Left renal pelvis (tissue), 4 donors: ENCODE results near the gene SUPT3H. TPM values are rescaled to one million over a fixed set of nuclear protein-coding genes. Genes with fewer than 3 reads are reported as not detected.
"Not testable (repeated sequence)": the region's sequence is repeated elsewhere in the genome, so short reads cannot be mapped to it uniquely, and the experiment has no call there.

ENCODE experiments used
- DNase-seq, 4 donors: peaks; one replicate each; pipeline ENCODE4 v3.0.0-alpha.2; 2013; ENCODE audit warnings: low read depth in 4 of 4, low spot score in 3 of 4
- polyA plus RNA-seq, 4 donors: library from polyadenylated mRNA; unstranded; fragments of 120-200 nt; gene quantifications; one replicate each; pipeline ENCODE4 v1.2.1, GENCODE V29; 2013; ENCODE audit not compliant: insufficient read length in 4 of 4

Gene SUPT3H
- polyA plus RNA-seq, 4 donors = 18.9 to 22.5 (median 20.4) TPM

- DNase-seq = no peak
These were observed 452.5 kb downstream of the SUPT3H start for GRCh38 chr6:44925100-44925739.

- no peak for DNase-seq
These were observed 454.3 kb downstream of the SUPT3H start for GRCh38 chr6:44923444-44923843.

GRCh38 chr6:44921798-44922197 lies 455.9 kb downstream of the SUPT3H start:
- DNase-seq = no peak

GRCh38 chr6:44920952-44921491 lies 456.7 kb downstream of the SUPT3H start:
- no peak for DNase-seq

GRCh38 chr6:44918671-44919296 lies 458.9 kb downstream of the SUPT3H start:
- no peak for DNase-seq

GRCh38 chr6:44917430-44917829 lies 460.3 kb downstream of the SUPT3H start:
- no peak for DNase-seq

GRCh38 chr6:44915111-44915510 lies 462.6 kb downstream of the SUPT3H start:
- DNase-seq = no peak

- DNase-seq = no peak
These were observed 463.6 kb downstream of the SUPT3H start for GRCh38 chr6:44914141-44914540.

- DNase-seq = no peak
These were observed 471.0 kb downstream of the SUPT3H start for GRCh38 chr6:44906761-44907160.

- not testable (repeated sequence) for DNase-seq
These were observed 477.4 kb downstream of the SUPT3H start for GRCh38 chr6:44900358-44900757.

GRCh38 chr6:44898296-44898930 lies 479.3 kb downstream of the SUPT3H start:
- DNase-seq = no peak

- no peak for DNase-seq
These were observed 480.4 kb downstream of the SUPT3H start for GRCh38 chr6:44897316-44897715.

GRCh38 chr6:44896701-44897100 lies 481.0 kb downstream of the SUPT3H start:
- DNase-seq = no peak

GRCh38 chr6:44892579-44892978 lies 485.2 kb downstream of the SUPT3H start:
- DNase-seq = no peak

GRCh38 chr6:44879071-44879470 lies 498.7 kb downstream of the SUPT3H start:
- DNase-seq = not testable (repeated sequence)

GRCh38 chr6:44876638-44877037 lies 501.1 kb downstream of the SUPT3H start:
- DNase-seq = not testable (repeated sequence)

- DNase-seq = no peak
These were observed 508.3 kb downstream of the SUPT3H start for GRCh38 chr6:44869321-44869897.

GRCh38 chr6:44868910-44869309 lies 508.8 kb downstream of the SUPT3H start:
- DNase-seq = no peak

- no peak for DNase-seq
These were observed 509.4 kb downstream of the SUPT3H start for GRCh38 chr6:44868335-44868668.

- DNase-seq = no peak
These were observed 510.0 kb downstream of the SUPT3H start for GRCh38 chr6:44867571-44868334.

GRCh38 chr6:44865184-44865583 lies 512.5 kb downstream of the SUPT3H start:
- DNase-seq = not testable (repeated sequence)
